NCI-H128 (cell line): ENCODE data around the gene TENM3.

Source experiments
- DNase-seq: peaks from one replicate; lab custom pipeline; 2025; ENCODE audit not compliant: unreplicated experiment; lab: John Stamatoyannopoulos, UW

TENM3 gene

GRCh38 chr4:182280436-182281111 lies 37.4 kb downstream of the TENM3 start:
- DNase-seq, result no peak

- no peak for DNase-seq
Observed at GRCh38 chr4:182286035-182286434, 42.8 kb downstream of the TENM3 start.

GRCh38 chr4:182286931-182287330 lies 43.7 kb downstream of the TENM3 start:
- no peak for DNase-seq

GRCh38 chr4:182288534-182288933 lies 45.3 kb downstream of the TENM3 start:
- no peak for DNase-seq

GRCh38 chr4:182289809-182290208 lies 46.6 kb downstream of the TENM3 start:
- no peak for DNase-seq

GRCh38 chr4:182291175-182291574 lies 48.0 kb downstream of the TENM3 start:
- DNase-seq, result no peak

GRCh38 chr4:182291597-182292270 lies 48.5 kb downstream of the TENM3 start:
- no peak for DNase-seq

- DNase-seq, result no peak
Observed at GRCh38 chr4:182292612-182293011, 49.4 kb downstream of the TENM3 start.

GRCh38 chr4:182293691-182294255 lies 50.6 kb downstream of the TENM3 start:
- DNase-seq, result no peak

- no peak for DNase-seq
Observed at GRCh38 chr4:182294451-182294850, 51.2 kb downstream of the TENM3 start.

GRCh38 chr4:182297659-182298058 lies 54.5 kb downstream of the TENM3 start:
- no peak for DNase-seq

GRCh38 chr4:182301736-182302135 lies 58.5 kb downstream of the TENM3 start:
- no peak for DNase-seq

- DNase-seq, result no peak
Observed at GRCh38 chr4:182303847-182304246, 60.6 kb downstream of the TENM3 start.

GRCh38 chr4:182306792-182307507 lies 63.7 kb downstream of the TENM3 start:
- DNase-seq, result peak; percentile 30

GRCh38 chr4:182307746-182308145 lies 64.5 kb downstream of the TENM3 start:
- DNase-seq, result no peak

GRCh38 chr4:182309877-182310276 lies 66.7 kb downstream of the TENM3 start:
- DNase-seq, result no peak

- no peak for DNase-seq
Observed at GRCh38 chr4:182310316-182310715, 67.1 kb downstream of the TENM3 start.

- DNase-seq, result no peak
Observed at GRCh38 chr4:182310962-182311361, 67.8 kb downstream of the TENM3 start.

GRCh38 chr4:182314537-182314936 lies 71.3 kb downstream of the TENM3 start:
- no peak for DNase-seq

GRCh38 chr4:182318256-182318655 lies 75.1 kb downstream of the TENM3 start:
- no peak for DNase-seq

- no peak for DNase-seq
Observed at GRCh38 chr4:182320092-182320491, 76.9 kb downstream of the TENM3 start.

GRCh38 chr4:182320580-182320979 lies 77.4 kb downstream of the TENM3 start:
- DNase-seq, result no peak
